ENCODE data around the gene SETBP1.

SETBP1 gene

DNA sequence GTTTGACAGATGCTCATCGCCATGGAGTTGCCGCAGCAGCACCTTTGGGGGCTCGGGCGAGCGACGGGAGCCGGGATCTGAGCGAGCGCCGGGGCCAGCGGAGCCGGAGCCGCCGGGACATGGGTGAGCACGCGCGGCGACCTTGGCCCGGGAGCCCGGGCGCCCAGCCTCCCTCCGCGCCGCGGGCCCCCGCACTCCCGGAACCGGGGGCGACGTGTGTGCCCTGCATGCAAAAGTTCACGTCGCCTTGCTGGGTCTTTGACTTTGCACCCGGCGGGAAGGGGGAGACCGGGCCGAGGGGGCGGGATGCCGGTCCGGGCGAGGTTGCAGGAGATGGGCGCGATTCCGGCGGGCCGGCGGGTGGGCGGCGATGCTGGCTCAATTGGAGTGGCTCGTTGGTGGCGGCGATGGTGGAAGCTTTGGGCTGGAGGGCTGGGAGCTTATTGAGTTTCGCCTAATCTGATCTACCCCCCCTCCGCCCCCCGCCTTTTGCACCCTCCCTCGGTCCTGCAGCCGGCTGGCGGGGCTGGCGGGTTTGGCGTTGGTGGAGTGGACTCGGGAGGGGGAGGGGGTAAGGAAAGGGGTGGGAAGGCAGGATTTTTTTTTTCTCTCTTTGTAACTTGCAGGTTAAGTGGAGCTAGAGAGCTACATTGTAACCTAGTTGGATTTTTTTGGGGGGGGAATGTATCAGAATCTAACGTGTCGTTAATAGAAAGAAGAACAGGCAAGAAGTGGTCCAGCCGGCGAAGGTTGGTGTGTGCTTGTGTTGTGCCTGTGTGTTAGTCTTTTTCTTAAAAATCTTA is at the start of gene SETBP1:
SETBP1 (plus strand) TSS at position 616 of the 803 bp plus-strand sequence. CDS start 20,459 bp downstream, outside the sequence.
- DNase-seq = peak; percentile 47 to 58

DNA sequence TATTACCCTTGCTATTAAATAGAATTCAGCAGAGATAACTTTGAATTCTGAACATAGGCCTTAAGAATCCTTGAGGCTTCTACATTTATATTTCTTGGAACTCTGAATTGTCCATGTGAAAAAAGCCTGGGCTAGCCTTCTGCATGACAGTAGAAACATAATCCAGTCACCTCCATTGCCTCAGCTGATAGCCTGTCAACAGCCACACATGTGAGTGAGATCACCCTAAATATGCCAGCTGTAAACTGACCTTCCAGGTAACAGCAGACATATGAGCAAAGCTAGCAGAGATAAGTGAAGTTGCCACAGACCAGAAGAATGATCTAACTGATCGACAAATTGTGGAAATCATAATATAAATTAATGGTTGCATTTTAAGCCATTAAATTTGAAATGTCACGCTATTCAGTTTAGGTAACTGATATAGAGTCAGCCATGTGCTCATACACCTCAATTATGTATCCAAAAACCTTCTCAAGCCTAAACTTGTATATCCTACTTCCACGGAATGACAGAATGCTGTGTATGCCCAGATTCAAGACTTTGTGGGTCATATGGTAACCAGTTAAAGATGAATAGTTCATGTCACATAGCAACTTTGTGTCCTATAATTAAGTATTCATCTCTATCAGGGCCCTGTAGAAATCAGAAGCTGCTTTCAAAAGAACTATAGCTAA is 48.1 kb upstream of the SETBP1 start:
- DNase-seq = no peak

DNA sequence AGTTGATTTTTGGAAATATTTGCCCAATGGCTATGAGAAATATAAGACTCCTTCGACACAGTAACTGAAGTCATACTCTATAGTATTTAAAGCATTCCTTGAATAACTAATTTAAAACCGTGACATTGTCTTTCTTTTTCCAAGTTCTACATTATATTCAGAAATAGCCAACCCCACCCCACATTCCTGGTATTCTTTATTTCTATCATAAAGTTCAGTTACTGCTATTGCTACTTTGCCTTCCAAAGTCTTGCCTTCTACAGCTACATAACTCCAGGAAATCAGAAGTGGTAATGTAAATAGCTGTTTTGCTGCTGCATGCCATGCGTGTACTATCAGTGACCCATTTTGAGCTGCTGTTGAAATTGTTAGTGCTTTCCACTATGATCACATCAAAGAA is 45.1 kb upstream of the SETBP1 start:
- no peak for DNase-seq

DNA sequence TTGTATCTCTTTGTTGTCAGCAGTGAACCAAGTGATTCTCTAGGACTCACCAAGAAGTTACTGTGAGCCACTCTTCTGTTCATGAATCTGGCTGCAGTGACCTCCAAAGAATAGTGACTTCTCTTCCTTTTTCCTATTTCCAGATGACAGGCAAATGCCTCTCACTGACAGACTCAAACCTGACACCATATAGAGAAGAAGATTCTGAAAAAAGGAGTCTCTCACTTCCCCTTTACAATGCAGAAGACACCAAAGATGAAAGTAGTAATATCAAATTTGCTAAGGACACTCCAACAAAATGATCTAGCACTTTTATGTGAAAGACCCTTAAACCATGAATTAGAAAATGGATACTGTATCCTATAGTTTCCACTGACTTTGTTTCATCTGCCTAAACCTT is 44.4 kb upstream of the SETBP1 start:
- DNase-seq = no peak

DNA sequence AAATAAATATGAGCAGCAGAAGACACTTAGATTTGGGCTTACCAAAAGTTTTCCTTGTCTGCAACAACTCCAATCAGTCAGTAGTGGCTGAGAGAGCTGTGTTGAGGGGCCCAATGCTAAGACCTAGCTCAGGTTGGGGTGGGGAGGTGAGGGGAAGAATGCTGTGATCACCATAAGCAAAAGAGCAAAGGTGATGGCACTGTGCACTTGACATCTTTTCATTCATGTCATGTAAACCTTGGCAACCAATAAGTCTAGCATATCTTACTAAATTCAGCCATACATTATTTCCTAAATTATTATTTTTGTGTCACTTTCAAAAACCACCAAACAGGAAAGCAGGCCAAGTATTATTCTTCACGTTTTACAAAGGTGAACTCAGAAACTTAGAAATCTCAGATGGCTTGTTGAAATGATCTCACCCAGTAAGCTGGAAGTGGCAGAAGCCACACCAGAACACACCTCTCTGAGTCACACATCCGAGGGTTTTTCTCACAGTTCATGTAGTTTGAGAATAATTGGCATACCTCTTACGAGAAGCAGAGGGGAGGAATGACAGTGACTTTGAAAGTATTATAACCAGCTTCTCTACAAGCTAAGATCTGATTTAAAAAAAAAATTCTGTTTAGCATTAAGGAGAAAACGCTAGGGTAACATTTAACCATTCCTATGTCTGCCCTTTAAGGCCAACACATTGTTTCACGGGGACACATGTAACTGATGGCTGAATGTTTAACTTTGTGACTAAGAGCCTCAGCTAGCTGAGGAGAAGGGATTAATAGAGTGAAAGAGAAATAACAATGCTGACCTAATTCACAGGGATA is 43.3 kb upstream of the SETBP1 start:
- no peak for DNase-seq

DNA sequence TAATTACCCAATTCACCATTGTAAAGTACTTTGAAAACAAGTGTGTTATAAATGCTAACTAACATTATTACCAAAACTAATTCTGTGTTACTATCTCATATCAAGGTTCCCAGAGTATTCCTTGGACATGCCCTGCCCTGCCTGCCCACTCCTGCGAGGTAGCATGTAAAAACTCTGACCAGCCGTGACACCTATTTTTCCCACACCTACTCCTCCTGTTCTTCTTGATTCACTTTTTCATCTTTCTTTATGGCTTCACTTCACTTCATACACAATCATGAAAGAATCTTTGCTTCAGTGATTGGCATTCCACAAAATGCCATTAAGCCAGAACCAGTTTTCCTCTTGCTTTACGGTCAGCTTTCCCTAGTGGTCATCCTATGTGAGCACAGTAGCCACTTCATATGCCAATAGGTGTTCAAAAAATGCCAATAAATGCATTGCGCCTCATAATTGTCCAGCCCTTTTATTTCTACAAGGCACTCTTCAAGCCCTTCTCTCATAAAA is 42.6 kb upstream of the SETBP1 start:
- DNase-seq = no peak

DNA sequence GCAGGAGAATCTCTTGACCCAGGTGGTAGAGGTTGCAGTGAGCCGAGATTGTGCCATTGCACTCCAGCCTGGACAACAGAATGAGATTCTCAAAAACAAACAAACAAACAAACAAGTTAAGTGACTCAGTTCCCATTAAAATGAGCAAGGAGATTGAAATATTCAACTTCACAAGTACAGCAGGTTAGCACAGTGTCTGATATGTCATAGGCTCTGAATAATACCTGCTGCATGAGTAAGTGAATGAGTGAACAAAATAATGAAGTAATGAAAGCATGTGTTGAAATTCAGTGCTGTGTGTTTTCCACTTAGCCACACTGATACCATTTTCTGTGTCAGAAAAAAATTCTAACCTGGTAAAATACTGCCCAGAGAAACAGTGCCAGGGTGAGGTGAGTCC is 41.9 kb upstream of the SETBP1 start:
- DNase-seq = no peak

DNA sequence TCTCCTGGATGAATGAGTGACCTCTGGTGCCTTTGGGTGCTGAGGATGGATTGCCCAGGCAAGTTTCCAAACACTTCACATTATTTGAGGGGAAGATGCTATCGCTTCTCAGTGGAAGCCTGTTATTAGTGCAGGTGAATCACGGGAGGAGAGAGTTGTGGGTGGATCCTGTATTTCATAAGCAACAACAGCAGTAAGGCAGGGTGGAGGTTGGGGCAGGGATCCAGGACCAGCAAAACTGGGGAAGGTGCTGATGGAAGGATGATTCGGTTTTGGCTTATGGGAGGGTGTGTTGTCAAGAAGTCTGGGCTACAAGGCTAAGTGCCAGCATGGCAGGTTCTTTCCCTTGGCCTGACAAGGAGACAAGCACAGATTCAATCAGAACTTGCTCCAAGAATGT is 37.7 kb upstream of the SETBP1 start:
- DNase-seq = no peak

DNA sequence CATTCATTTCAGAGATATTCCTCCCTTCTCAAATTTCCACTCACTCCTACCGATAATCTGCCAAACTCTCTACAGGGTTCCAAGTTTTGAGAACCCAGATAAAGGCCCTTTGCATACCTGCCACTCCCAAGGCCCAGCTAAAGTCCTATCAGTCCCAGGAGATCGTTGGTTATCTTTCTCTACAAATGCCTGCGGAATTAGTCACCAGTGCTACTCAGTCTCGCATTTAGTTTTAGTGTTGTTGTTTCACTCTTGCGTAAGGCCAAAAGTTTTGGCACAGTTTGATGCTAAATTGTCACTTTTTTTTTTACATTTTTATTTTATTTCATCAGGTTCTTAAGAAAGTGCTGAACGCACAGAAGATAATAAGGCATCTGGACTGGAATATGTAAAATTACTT is 29.2 kb upstream of the SETBP1 start:
- DNase-seq = no peak

DNA sequence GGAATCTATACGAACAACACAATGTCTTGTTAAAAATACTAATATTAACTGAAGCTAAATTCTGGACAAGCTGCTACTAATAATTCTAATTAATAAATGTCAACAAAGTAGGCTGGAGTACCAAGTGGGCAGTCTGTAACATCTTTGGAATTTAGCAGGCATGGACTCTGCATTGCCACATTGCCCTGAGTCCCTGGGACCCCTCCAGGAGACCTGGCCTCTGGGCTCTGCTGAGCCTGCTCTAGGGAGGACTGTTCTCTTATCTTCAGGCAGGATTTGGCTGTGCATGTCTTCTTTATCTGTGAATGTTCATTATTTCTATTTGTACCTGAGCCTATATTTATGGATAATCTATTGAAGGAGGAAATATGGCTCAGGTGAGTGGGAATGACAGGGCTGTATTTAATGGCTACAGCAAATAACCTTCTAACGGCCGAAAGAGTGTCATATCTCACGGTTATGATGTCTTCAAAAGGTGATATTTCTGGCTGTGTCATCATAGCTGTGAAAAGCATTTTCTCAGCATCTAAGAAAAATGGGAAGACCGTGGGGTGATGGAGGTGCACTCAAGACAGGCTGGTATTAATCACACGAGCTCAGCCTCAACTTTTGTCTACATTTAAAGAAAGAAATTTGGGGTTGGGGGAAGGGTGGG is 28.6 kb upstream of the SETBP1 start:
- no peak for DNase-seq

DNA sequence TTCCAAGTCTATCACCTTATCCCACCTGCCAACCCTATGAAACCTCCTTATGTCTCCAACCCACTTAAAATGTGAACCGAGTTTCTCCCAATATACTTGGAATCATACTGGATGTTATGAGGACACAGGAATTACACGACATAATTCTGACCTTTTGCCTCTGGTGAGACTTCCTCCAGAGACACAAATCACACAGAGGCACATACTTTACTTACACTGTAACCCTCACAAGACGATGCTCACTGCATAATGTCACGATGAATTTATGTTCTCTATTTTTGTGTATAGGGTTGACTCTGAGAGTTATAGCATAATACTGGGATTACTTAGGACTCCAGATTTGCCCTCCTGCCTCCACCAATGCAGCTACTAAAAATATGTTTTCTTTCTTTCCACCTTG is 28.0 kb upstream of the SETBP1 start:
- DNase-seq = no peak

DNA sequence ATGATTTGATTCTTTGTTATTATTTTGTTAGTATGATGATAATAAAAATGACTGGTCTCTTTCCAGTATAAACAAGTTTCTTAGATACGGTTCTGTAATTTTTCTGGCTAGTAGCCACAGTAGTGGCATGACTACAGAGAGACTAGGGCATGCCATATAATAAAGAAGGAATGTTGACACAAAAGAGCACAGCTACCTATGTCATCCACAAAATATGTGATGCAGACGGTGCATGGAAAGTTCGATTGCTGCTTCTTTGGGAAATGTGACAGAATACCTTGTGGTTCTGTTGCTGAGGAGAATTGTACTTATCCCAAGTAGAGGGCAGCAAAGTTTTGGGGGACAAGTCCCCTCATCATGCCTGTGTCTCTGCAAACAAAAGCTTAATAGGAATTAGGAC is 26.1 kb upstream of the SETBP1 start:
- no peak for DNase-seq

DNA sequence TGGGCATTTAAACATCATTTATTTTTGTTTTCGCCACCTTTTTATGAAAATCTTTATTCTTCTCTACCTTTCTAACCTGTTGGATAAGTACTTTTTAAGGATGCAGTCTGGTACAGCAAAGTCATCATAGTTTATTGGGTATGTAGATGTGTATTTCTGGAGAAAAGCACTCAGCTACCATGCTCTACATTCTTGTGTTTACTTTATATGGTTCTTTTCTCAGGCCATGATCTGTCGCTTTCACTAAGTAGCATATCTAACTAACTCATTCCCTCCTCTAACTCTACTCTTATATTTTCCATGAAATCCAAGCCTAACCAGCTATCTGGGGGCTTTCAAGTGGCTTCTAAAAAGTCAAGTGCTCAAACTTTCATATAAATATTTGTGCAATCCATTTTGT is 25.3 kb upstream of the SETBP1 start:
- DNase-seq = no peak

DNA sequence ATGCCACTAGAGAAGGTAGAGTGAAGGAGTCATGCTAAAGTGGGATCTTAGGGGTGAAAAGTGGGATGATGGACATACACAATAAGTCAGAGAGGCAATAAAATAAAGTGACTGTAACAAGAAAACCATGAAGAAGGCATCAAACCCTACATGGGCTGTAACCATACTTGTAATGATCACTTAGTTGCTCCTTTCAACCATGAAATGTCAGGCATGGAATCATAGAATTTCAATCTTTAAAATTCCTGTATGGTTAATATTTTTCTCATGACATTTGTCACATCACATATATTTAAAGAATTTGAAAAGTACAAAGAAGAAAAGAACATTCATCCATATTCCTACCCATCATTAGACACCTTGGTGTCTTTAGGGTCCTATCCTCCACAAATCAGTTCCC is 20.9 kb upstream of the SETBP1 start:
- no peak for DNase-seq

DNA sequence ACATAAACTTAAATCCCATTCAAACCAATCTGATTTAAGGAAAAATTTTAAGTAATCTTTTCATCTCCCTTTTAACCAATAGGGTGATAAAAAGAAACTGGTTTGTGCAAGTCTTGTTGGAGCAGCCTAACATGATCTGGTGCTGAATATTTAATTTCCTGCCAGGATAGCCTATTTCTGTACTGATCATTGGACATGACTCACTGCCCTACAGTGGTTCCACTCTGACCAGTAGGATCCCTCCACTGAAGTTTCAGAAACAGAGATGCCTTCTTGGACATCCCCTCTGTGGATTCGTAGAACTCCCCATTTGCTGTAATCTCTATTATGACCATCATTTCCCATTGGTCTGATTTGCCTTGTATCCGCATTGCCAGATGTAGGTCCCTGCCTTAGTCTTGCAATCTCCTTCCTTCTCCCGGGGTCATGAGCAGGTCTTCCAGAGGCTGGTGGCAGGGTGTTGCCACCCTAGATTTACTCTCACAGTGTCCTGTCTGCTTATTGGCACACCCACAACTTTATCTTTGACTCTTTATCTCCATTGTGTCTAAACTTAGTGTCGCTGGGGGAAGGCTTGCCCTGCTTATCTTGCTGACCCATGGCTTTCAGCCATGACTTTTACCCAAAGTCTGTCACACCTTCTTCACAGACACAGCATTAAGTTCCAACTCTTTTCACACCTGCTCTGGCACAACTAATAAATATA is 12.3 kb upstream of the SETBP1 start:
- no peak for DNase-seq

DNA sequence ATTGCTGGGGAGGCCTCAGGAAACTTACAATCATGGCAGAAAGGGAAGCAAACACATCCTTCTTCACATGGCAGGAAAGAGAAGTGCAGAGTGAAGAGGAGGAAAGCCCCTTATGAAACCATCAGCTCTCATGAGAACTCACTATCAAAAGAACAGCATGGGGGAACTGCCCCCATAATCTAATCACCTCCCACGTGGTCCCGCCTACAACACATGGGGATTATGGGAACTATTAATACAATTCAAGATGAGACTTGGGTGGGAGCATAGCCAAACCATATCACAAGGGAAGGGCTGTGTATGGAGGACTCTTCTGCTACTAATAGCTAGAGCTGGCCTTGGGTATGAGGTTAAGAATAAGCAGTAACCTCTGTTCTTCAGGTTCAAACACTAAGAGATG is 8.8 kb upstream of the SETBP1 start:
- no peak for DNase-seq

DNA sequence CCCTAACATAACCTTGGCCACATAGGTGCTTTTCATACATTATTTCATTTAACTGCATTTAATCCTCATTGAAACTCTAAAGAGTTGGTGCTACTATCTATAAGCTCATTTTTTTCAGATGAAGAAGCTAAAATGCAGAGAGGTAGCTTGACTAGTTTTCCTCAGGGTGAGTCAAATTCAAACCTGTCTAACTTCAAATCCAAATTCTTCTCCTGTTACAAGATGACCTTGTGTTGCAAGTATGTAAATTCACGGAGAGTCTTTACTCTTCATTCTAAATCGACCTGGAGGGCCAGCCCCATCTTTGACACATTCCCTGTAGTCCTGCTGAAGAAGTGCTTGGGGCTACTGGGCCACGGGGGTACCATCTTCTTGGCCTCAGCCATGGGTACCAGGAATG is 8.2 kb upstream of the SETBP1 start:
- DNase-seq = no peak

DNA sequence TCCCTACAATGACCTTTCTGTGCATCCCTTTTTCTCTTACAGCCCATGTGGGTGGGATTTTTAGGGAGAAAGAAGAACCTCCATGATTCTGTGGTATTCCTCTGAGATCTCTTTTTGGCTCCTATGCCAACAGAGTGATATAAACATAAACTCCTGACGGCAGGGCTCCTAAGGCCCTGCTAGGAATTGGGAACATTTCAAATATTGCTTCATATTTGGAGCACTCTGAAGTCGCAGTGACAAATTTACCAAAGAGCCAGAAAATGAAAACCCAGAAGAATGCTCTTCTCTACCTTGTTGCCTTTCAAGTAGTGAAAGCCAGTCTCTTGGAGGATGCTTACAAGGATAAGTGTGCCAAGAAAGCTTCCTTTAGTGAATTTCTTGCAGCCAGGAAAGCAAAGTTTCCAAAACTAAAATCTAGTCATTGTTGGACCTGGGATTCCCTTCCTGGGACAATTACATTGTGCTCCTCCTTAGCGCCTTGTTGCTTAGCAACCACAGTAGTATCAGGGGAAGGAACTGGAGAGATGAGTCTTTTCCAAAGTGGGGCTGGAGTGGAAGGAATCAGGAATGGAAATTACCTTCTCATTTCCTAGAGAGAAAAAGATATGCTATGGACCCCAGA is 7.3 kb upstream of the SETBP1 start:
- DNase-seq = no peak

DNA sequence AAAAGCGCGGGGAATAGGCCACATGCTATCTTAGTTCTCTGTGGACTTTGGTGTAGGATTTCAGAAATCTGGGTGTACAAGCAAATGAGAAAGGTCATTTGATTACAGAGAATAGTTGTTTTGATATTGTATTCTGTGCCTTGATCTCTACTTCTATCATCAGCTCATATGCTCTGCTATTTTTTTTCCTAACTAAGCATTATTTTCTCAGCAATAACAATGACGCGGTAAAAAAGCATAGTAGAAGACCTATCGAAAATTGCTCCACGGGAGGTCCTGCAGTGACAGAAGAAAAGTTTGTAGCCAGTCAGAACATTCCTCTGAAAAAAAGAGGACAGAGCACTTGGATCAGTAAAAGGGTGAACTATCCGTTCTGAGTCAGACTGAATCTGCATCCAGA is 2.8 kb upstream of the SETBP1 start:
- DNase-seq = no peak

DNA sequence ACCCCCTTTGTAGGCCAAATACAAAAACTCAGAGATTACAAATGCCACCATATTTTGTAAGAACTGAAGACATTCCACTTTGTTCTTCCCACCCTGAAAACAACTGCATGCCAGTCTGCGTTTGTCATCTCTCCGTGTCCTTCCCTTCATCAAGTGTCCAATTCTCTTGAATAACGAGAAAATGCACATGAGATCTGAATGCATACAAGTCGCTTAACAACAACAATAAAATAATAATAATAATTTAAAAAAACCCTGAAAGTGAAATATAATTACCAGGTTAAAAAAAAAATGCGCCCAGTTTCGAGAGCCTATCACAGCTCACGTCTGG is 2.0 kb upstream of the SETBP1 start:
- no peak for DNase-seq

DNA sequence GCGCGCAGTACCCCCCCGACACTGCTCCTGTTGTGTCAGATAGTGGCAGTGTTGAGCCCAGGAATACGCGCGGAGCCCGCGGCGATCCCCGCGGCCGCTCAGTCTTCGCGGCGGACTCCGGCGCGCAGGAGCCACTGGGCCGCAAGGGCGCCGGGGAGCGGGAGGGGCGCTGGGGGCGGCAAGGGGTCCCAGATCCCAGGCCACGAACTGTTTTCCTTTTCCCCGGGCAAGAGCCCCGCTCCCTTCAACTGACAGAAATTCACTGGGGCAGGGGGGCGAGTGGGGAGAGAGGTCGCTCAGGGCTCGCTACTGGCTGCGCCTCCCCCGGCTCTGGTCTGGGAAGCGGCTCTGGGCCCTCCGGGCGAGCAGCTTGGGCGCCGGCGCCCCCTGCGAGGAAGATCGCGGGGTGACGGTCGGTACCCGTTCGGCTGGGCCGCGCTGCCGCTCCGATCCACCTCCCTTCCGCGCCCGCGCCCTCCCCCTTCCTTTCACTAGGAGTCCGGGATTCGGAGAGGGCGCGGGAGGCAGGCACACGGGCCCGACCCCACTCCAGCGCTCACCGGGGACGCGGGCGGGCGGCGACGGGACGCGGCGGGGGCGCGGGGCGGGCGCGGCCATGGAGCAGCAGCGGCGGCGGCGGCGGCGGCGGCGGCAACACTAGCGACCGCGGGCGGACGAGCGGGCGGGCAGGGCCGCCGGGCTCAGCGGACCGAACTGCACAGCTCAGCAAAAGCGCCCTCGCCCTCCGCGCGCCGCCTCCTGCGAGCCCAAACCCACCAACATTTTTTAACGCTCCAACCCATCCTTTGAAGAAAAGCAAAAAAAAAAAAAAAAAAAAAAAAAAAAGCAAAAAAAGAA is 1.4 kb upstream of the SETBP1 start:
- peak; percentile 75 to 82 for DNase-seq
